ENCODE results near the gene ADTRP.
"Not testable (repeated sequence)": the region's sequence is repeated elsewhere in the genome, so short reads cannot be mapped to it uniquely, and the experiment has no call there.

The ADTRP gene

GRCh38 chr6:11692451-11693376 is 85.9 kb downstream of the ADTRP start:
- H3K4me3 ChIP-seq (ENCODE audit: low read depth, low read length): no peak overlapping the region
- no peak for DNase-seq (ENCODE audit: low read depth)
- no peak for TF ChIP-seq CTCF (IDR thresholded peaks at IDR 0.05; ENCODE audit: control insufficient read depth, extremely low read depth, insufficient read depth)

- TF ChIP-seq CTCF (IDR thresholded peaks at IDR 0.05; ENCODE audit: control insufficient read depth, extremely low read depth, insufficient read depth): no peak
- no peak overlapping the region for H3K4me3 ChIP-seq (ENCODE audit: low read depth, low read length)
- no peak for DNase-seq (ENCODE audit: low read depth)
Observed at GRCh38 chr6:11689847-11690246, 88.8 kb downstream of the ADTRP start.

- not testable (repeated sequence) for DNase-seq (ENCODE audit: low read depth); H3K4me3 ChIP-seq (ENCODE audit: low read depth, low read length)
Observed at GRCh38 chr6:11689400-11689799, 89.2 kb downstream of the ADTRP start.

- no peak for TF ChIP-seq CTCF (IDR thresholded peaks at IDR 0.05; ENCODE audit: control insufficient read depth, extremely low read depth, insufficient read depth)
- no peak overlapping the region for H3K4me3 ChIP-seq (ENCODE audit: low read depth, low read length)
- no peak for DNase-seq (ENCODE audit: low read depth)
Observed at GRCh38 chr6:11688425-11688709, 90.2 kb downstream of the ADTRP start.

GRCh38 chr6:11685481-11686093 is 93.0 kb downstream of the ADTRP start:
- no peak for DNase-seq (ENCODE audit: low read depth)

GRCh38 chr6:11684901-11685480 is 93.6 kb downstream of the ADTRP start:
- no peak for DNase-seq (ENCODE audit: low read depth)
- no peak for TF ChIP-seq CTCF (IDR thresholded peaks at IDR 0.05; ENCODE audit: control insufficient read depth, extremely low read depth, insufficient read depth)
- no peak overlapping the region for H3K4me3 ChIP-seq (ENCODE audit: low read depth, low read length)

More at GRCh38 chr6:11685481-11686093, 93.0 kb downstream of the ADTRP start:
- TF ChIP-seq CTCF (IDR thresholded peaks at IDR 0.05; ENCODE audit: control insufficient read depth, extremely low read depth, insufficient read depth): no peak
- H3K4me3 ChIP-seq (ENCODE audit: low read depth, low read length): no peak overlapping the region

GRCh38 chr6:11683871-11684270 is 94.7 kb downstream of the ADTRP start:
- H3K4me3 ChIP-seq (ENCODE audit: low read depth, low read length): no peak overlapping the region
- DNase-seq (ENCODE audit: low read depth): no peak
- TF ChIP-seq CTCF (IDR thresholded peaks at IDR 0.05; ENCODE audit: control insufficient read depth, extremely low read depth, insufficient read depth): no peak
